Fibroblast of lung (primary cell): Measurements from ENCODE around the gene ARHGEF19. TPM values are rescaled to one million over a fixed set of nuclear protein-coding genes. Genes with fewer than 3 reads are reported as not detected.

ENCODE experiments used
- DNase-seq, 2 donors: peaks; one replicate each; pipeline versions ENCODE4 v3.0.0 to v3.0.0-alpha.2; 2010; ENCODE audit warnings: low read depth in 2 of 2
- H2AFZ ChIP-seq: 2 replicates; pipeline ENCODE4 v1.5.1; 2012; ENCODE audit warnings: low read length, control low read depth, inconsistent platforms
- H3K27ac ChIP-seq: 2 replicates; pipeline ENCODE4 v1.5.1; 2011; ENCODE audit warnings: low read length, control low read depth; ENCODE audit not compliant: insufficient read depth
- H3K27me3 ChIP-seq: 2 replicates; pipeline ENCODE4 v1.5.1; 2011; ENCODE audit warnings: mild to moderate bottlenecking, low read length; ENCODE audit not compliant: control insufficient read depth, insufficient read depth
- H3K36me3 ChIP-seq: 2 replicates; pipeline ENCODE4 v1.5.1; 2011; ENCODE audit warnings: low read length; ENCODE audit not compliant: control insufficient read depth, insufficient read depth
- H3K4me1 ChIP-seq: 2 replicates; pipeline ENCODE4 v1.5.1; 2011; ENCODE audit warnings: low read length; ENCODE audit not compliant: control insufficient read depth, insufficient read depth; ENCODE audit errors: extremely low read depth
- H3K4me2 ChIP-seq: 2 replicates; pipeline ENCODE4 v1.5.1; 2011; ENCODE audit warnings: low read length, control low read depth; ENCODE audit not compliant: insufficient read depth; ENCODE audit errors: extremely low read depth
- H3K4me3 ChIP-seq, 4 experiments: fragments of 200-600 bp in 1 of 4; sonication (generic) in 1 of 4; replicated peaks in 1 of 4; 2 replicates each; pipeline ENCODE4 v1.5.1; 2011 to 2016; ENCODE audit warnings: low read length in 4 of 4, low read depth in 3 of 4, mild to moderate bottlenecking in 3 of 4, control low read depth in 2 of 4, inconsistent platforms in 1 of 4, mixed read lengths in 1 of 4; ENCODE audit not compliant: insufficient read depth in 1 of 4; ENCODE audit errors: control extremely low read depth in 1 of 4
- H3K79me2 ChIP-seq: 2 replicates; pipeline ENCODE4 v1.5.1; 2012; ENCODE audit warnings: mild to moderate bottlenecking, low read length, inconsistent platforms; ENCODE audit not compliant: control insufficient read depth, insufficient read depth
- H3K9ac ChIP-seq: 2 replicates; pipeline ENCODE4 v1.5.1; 2011; ENCODE audit warnings: mild to moderate bottlenecking, low read length, control low read depth; ENCODE audit not compliant: insufficient read depth
- H3K9me3 ChIP-seq: 2 replicates; pipeline ENCODE4 v1.5.1; 2012; ENCODE audit warnings: low read depth, low read length; ENCODE audit not compliant: control insufficient read depth, insufficient read depth
- H4K20me1 ChIP-seq: 2 replicates; pipeline ENCODE4 v1.5.1; 2011; ENCODE audit warnings: low read length; ENCODE audit not compliant: control insufficient read depth, insufficient read depth; ENCODE audit errors: extremely low read depth
- EZH2 ChIP-seq: IDR thresholded peaks from 2 replicates; pipeline ENCODE4 v1.5.1; 2012; ENCODE audit warnings: low read length, control low read depth, mild to moderate bottlenecking; ENCODE audit errors: missing control alignments
- polyA plus RNA-seq, 2 donors: library from polyadenylated mRNA; depleted of rRNA in 1 of 2; stranded (reverse) in 1 of 2; unstranded in 1 of 2; fragments of >200 nt; gene quantifications; 2 replicates each; pipeline ENCODE4 v1.2.1, GENCODE V29; 2011 to 2012; ENCODE audit warnings: missing spikeins in 1 of 2
- total RNA-seq: library from RNA; depleted of rRNA; stranded (reverse); fragments of >200 nt; gene quantifications from 2 replicates; pipeline ENCODE4 v1.2.1, GENCODE V29; 2014
- TF ChIP-seq, protein P1 (sequence below), 2 donors: IDR thresholded peaks in 1 of 2; conservative IDR thresholded peaks in 1 of 2; 1 replicate in 1 of 2; 2 replicates in 1 of 2; pipeline ENCODE4 v1.5.1; 2011 to 2012; ENCODE audit warnings: low read length in 2 of 2, control low read depth in 1 of 2, inconsistent platforms in 1 of 2, low read depth in 1 of 2, mild to moderate bottlenecking in 1 of 2

The ARHGEF19 gene
- total and polyA plus RNA-seq, 2 donors (not counting 1 experiment from before 2014, with no cell fraction given): 3.3 TPM

DNA sequence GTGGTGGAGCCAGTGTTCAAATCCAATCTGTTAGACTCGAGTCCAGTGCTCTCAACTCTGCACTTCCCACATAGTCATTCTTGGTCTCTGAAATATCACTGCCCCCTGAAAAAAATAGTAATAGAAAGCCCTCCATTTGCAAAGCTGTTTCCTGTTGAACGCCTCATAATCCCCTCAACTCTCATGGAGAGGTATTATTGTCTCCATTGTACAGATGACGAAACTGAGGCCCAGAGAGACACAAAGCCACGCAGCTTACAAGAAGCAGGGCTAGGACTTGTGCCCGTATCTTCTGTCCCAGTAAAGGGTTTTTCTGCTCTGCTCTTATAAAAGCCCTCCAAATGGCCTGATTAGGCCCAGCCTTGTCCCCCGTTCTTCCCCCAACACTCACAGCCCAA, 6.2 kb upstream of the ARHGEF19 start:
- H3K36me3 ChIP-seq: no peaks in the 10 kb centered on the region
- peaks cover 4% of the 10 kb centered on the region for H3K4me1 ChIP-seq
- no peak for TF ChIP-seq EZH2
- TF ChIP-seq, protein P1, sequence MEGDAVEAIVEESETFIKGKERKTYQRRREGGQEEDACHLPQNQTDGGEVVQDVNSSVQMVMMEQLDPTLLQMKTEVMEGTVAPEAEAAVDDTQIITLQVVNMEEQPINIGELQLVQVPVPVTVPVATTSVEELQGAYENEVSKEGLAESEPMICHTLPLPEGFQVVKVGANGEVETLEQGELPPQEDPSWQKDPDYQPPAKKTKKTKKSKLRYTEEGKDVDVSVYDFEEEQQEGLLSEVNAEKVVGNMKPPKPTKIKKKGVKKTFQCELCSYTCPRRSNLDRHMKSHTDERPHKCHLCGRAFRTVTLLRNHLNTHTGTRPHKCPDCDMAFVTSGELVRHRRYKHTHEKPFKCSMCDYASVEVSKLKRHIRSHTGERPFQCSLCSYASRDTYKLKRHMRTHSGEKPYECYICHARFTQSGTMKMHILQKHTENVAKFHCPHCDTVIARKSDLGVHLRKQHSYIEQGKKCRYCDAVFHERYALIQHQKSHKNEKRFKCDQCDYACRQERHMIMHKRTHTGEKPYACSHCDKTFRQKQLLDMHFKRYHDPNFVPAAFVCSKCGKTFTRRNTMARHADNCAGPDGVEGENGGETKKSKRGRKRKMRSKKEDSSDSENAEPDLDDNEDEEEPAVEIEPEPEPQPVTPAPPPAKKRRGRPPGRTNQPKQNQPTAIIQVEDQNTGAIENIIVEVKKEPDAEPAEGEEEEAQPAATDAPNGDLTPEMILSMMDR (conservative IDR thresholded peaks at IDR 0.05 in 1 of 2, IDR thresholded peaks at IDR 0.05 in 1 of 2; ENCODE audit: low read depth in 1 of 2, low read length in 2 of 2): no peak
- H3K79me2 ChIP-seq: no peaks in the 10 kb centered on the region
- H3K4me2 ChIP-seq: no peak overlapping the region
- peaks cover 7% of the 10 kb centered on the region for H3K27me3 ChIP-seq
- H3K9me3 ChIP-seq: no peaks in the 10 kb centered on the region
- no peak overlapping the region for H3K9ac ChIP-seq
- H2AFZ ChIP-seq: no peak overlapping the region
- H3K27ac ChIP-seq: no peak overlapping the region
- no peaks in the 10 kb centered on the region for H4K20me1 ChIP-seq
- H3K4me3 ChIP-seq: no peak overlapping the region
- no peak for DNase-seq

DNA sequence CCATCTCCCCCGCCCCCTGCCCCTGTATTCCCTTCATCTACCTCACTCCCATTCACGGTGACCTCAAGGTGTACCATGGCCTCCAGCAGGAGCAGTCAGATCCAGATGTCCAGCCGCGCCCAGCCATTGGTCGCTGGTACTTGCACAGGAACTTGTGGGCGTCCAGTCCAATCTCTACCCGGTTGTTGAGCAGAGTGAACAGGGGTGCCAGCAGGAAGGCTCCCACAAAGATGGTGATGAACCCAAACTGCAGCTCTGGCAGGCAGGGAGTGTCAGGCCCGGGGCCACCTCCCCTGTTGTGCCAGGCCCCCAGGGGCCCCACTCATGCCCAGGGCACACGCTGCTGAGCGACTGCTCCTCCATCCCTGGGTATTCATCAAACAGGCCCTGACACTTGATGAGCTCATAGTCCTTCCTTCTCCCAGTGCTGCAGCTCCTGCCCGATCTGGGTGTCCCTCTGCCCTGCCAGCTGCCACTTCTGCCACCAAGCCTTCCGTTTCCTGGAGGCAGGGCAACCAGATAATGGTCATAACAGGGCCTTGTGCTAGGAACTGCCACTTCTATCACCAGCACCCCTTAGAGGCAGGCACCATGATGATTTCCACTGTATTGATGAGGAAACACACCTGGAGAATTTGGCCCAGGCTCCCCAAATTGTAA, 5.7 kb upstream of the ARHGEF19 start:
- Histone ChIP-seq H3K79me2 (no peaks in the 10 kb centered on the region), H3K4me2 (no peak overlapping the region), H3K9ac (no peak overlapping the region), H3K27me3 (peaks cover 7% of the 10 kb centered on the region), H2AFZ (no peak overlapping the region), H3K27ac (no peak overlapping the region), H3K9me3 (no peaks in the 10 kb centered on the region), H3K4me3 (no peak overlapping the region), H3K4me1 (peaks cover 4% of the 10 kb centered on the region), H4K20me1 (no peaks in the 10 kb centered on the region), H3K36me3 (no peaks in the 10 kb centered on the region)
- no peak for TF ChIP-seq EZH2
- TF ChIP-seq, protein P1 (conservative IDR thresholded peaks at IDR 0.05 in 1 of 2, IDR thresholded peaks at IDR 0.05 in 1 of 2; ENCODE audit: low read depth in 1 of 2, low read length in 2 of 2): no peak
- no peak for DNase-seq

DNA sequence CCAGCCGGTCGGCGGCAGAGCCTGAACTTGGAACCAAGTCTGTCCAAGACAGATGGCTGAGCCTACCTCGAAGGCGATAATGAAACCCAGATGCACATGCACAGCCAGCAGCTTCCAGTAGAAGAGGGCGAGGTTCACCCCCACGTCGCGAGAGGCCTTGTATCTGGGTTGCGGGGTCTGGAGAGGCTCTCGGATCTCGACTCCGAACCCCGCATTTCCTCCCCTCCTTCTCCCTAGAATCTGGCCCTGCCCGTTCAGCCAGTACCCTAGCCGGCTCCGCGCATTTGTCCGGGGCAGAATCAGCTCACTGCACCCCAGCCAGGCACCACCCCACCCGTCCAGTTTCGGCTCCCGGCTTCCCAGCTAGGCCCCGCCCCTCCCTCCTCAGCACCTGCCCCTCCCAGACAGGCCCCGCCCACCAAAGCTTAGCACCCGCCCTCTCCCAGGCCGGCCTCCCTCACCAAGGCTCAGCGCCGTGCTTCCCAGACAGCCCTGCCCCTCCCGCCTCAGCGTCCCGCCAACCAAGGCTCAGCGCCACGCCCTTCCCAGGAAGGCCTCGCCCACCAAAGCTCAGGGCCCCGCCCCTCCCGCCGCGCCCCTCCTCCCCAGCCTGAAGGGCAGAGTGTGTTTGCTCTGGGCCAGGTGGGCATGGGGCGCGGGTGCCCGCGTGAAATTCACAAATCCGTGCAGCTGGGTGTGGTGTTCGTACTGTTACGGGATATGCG, 4.8 kb upstream of the ARHGEF19 start:
- Histone ChIP-seq H3K4me2 (peak overlapping the region; percentile 78), H2AFZ (peak overlapping the region; percentile 79), H3K36me3 (no peaks in the 10 kb centered on the region), H3K4me3 (peak overlapping the region; percentile 33 to 61 (median 41)), H4K20me1 (no peaks in the 10 kb centered on the region), H3K27ac (no peak overlapping the region), H3K4me1 (peaks cover 4% of the 10 kb centered on the region), H3K79me2 (no peaks in the 10 kb centered on the region), H3K9ac (peak overlapping the region; percentile 41), H3K9me3 (no peaks in the 10 kb centered on the region), H3K27me3 (peaks cover 7% of the 10 kb centered on the region)
- TF ChIP-seq, protein P1 (conservative IDR thresholded peaks at IDR 0.05 in 1 of 2, IDR thresholded peaks at IDR 0.05 in 1 of 2; ENCODE audit: low read depth in 1 of 2, low read length in 2 of 2): no peak
- TF ChIP-seq EZH2: no peak
- peak; percentile 94 to 96 for DNase-seq
